GM12878 (cell line): ENCODE results near the gene DCDC2. TPM values are rescaled to one million over a fixed set of nuclear protein-coding genes. Genes with fewer than 3 reads are reported as not detected.
A peak's percentile ranks its signal among the peaks of the same experiment; 100 is the strongest.

Source experiments
- ATAC-seq: fragments of 200-7000 bp; cut with Tn5 transposase; 3 replicates; pipeline ENCODE4 v1.9.1; 2020; ENCODE audit warnings: mild to moderate bottlenecking, moderate library complexity
- Bru-seq: library from RNA; stranded (reverse); fragments of 400-500 nt; gene quantifications from one replicate; lab custom pipeline; 2021; lab: Mats Ljungman, UMichigan
- BruChase-seq, 2 experiments: library from RNA; stranded (reverse); fragments of 400-500 nt; gene quantifications; one replicate each; lab custom pipeline; 2021; lab: Mats Ljungman, UMichigan
- BruUV-seq: library from RNA; stranded (reverse); fragments of 400-500 nt; replicated peaks from 2 replicates; lab custom pipeline; 2021; lab: Mats Ljungman, UMichigan
- CTCF ChIA-PET: fragments of 300-600 bp; sonication (Branson Sonifier 250); formaldehyde crosslinking; extraction: SDS; loops from one replicate; lab custom pipeline; 2021; ENCODE audit warnings: inconsistent platforms; lab: Yijun Ruan, JAX
- POLR2A ChIA-PET: fragments of 350-600 bp; formaldehyde crosslinking; extraction: SDS; loops from one replicate; lab custom pipeline; 2021; ENCODE audit warnings: inconsistent platforms; lab: Charles Lee
- RAD21 ChIA-PET: fragments of 300-600 bp; sonication (Branson Sonifier 250); formaldehyde crosslinking; loops from one replicate; lab custom pipeline; 2023; ENCODE audit warnings: antibody characterized with exemption; ENCODE audit not compliant: unreplicated experiment; lab: Charles Lee
- SMC1A ChIA-PET: fragments of 300-600 bp; sonication (Branson Sonifier 250); formaldehyde crosslinking; loops from one replicate; lab custom pipeline; 2023; ENCODE audit not compliant: unreplicated experiment, uncharacterized antibody; lab: Charles Lee
- DNase-seq: peaks from one replicate; pipeline ENCODE4 v3.0.0-alpha.2; 2011; ENCODE audit warnings: low read depth, low spot score
- FAIRE-seq: peaks from 3 replicates; lab custom pipeline; 2011; peaks lifted over from hg19 to GRCh38; lab: Jason Lieb, UNC
- H2AFZ ChIP-seq: 2 replicates; pipeline ENCODE4 v1.6.0; 2011; ENCODE audit warnings: low read depth, low read length, control low read depth; ENCODE audit not compliant: control insufficient read depth
- H3K27ac ChIP-seq: 2 replicates; pipeline ENCODE4 v1.5.1; 2011; ENCODE audit warnings: control low read depth; ENCODE audit not compliant: control insufficient read depth, insufficient read depth
- H3K27me3 ChIP-seq, 2 experiments: replicated peaks in 1 of 2; 2 replicates each; pipeline versions ENCODE4 v1.6.0 to v1.6.1; 2011; ENCODE audit warnings: low read length in 1 of 2; ENCODE audit not compliant: control insufficient read depth in 2 of 2, insufficient read depth in 2 of 2
- H3K36me3 ChIP-seq, 2 experiments: 2 replicates each; pipeline ENCODE4 v1.5.1; 2011; ENCODE audit warnings: low read length in 1 of 2; ENCODE audit not compliant: control insufficient read depth in 2 of 2, insufficient read depth in 2 of 2
- H3K4me1 ChIP-seq: 2 replicates; pipeline ENCODE4 v1.6.1; 2011; ENCODE audit warnings: mild to moderate bottlenecking, low read length, moderate library complexity, mixed read lengths; ENCODE audit not compliant: control insufficient read depth, insufficient read depth
- H3K4me2 ChIP-seq: 2 replicates; pipeline ENCODE4 v1.6.0; 2011; ENCODE audit warnings: control low read depth; ENCODE audit not compliant: control insufficient read depth, insufficient read depth
- H3K4me3 ChIP-seq: fragments of 200-600 bp; sonication (generic); 2 replicates; pipeline ENCODE4 v1.5.1; 2016
- H3K79me2 ChIP-seq: 2 replicates; pipeline ENCODE4 v1.6.0; 2011; ENCODE audit warnings: low read length; ENCODE audit not compliant: control insufficient read depth, insufficient read depth
- H3K9ac ChIP-seq: 2 replicates; pipeline ENCODE4 v1.8.0; 2011; ENCODE audit warnings: low read length, control low read depth, mixed read lengths; ENCODE audit not compliant: control insufficient read depth, insufficient read depth
- H3K9me3 ChIP-seq: replicated peaks from 3 replicates; pipeline ENCODE4 v1.5.1; 2011; ENCODE audit warnings: mild to moderate bottlenecking, low read length; ENCODE audit not compliant: control insufficient read depth, insufficient read depth
- H4K20me1 ChIP-seq: 2 replicates; pipeline ENCODE4 v1.6.0; 2011; ENCODE audit not compliant: control insufficient read depth, insufficient read depth
- CBX5 ChIP-seq: sonication (generic); IDR thresholded peaks from 2 replicates; pipeline ENCODE4 v1.6.1; 2016; ENCODE audit warnings: low read depth, moderate library complexity, mild to moderate bottlenecking, inconsistent platforms
- CHD2 ChIP-seq: IDR thresholded peaks from 2 replicates; pipeline ENCODE4 v1.6.1; 2011; ENCODE audit warnings: low read depth, low read length, improper control_type of control experiment, borderline replicate concordance
- FOXK2 ChIP-seq: fragments of 450-650 bp; IDR thresholded peaks from 2 replicates; pipeline ENCODE4 v1.6.1; 2017; ENCODE audit warnings: mild to moderate bottlenecking, moderate library complexity
- GATAD2B ChIP-seq: fragments of 450-650 bp; conservative IDR thresholded peaks from 2 replicates; pipeline ENCODE4 v1.6.1; 2017; ENCODE audit warnings: low read depth, mild to moderate bottlenecking, moderate library complexity
- NR2F1 ChIP-seq: fragments of 450-650 bp; conservative IDR thresholded peaks from 2 replicates; pipeline ENCODE4 v1.6.1; 2017; ENCODE audit warnings: mild to moderate bottlenecking
- SMARCA5 ChIP-seq: fragments of 450-650 bp; IDR thresholded peaks from 2 replicates; pipeline ENCODE4 v1.6.1; 2017; ENCODE audit warnings: mild to moderate bottlenecking
- SUPT20H ChIP-seq: IDR thresholded peaks from 2 replicates; pipeline ENCODE4 v1.6.1; 2011; ENCODE audit warnings: low read depth, mild to moderate bottlenecking, low read length, moderate library complexity, borderline replicate concordance; ENCODE audit not compliant: control insufficient read depth
- ZNF622 ChIP-seq: fragments of 450-650 bp; IDR thresholded peaks from 2 replicates; pipeline ENCODE4 v1.6.1; 2017; ENCODE audit warnings: mild to moderate bottlenecking, inconsistent platforms
- WGBS: methylation state at CpG from one replicate; pipeline ENCODE4 v1.1.6; 2016; ENCODE audit warnings: low lambda C conversion rate; ENCODE audit not compliant: insufficient replicate concordance, insufficient coverage; ENCODE audit errors: missing lambda C conversion rate; 5-methylcytosine and 5-hydroxymethylcytosine counted together
- in situ Hi-C: fragments of 300-500 bp; cut with MboI; formaldehyde crosslinking; loops from 9 replicates; pipeline ENCODE4 v1.14.3; 2018; ENCODE audit warnings: mixed read lengths
- intact Hi-C: fragments of 100-400 bp; cut with micrococcal nuclease; formaldehyde crosslinking; loops from one replicate; pipeline ENCODE4 v1.14.2; 2022; ENCODE audit not compliant: unreplicated experiment
- long read RNA-seq, 2 experiments: library from polyadenylated mRNA; unstranded; transcript quantifications; one replicate each; pipeline ENCODE4 v2.0.0, GENCODE V29; 2019 to 2020
- polyA minus RNA-seq, 3 experiments: library from RNA; depleted of rRNA, polyadenylated mRNA; stranded (reverse); fragments of >200 nt; gene quantifications; 2 replicates each; pipeline ENCODE4 v1.2.3, GENCODE V29; 2011
- polyA plus RNA-seq, 11 experiments: library from polyadenylated mRNA; depleted of rRNA in 4 of 11; unstranded in 6 of 11; stranded (reverse) in 5 of 11; fragments of >200 nt; fragmentation: Nextera tagmentation in 4 of 11; fragmentation: Illumina TruSeq in 1 of 11; extraction: Ambion mirVana in 4 of 11; extraction: Trizol in 1 of 11; gene quantifications; 1 replicate in 1 of 11; 2 replicates in 10 of 11; pipeline versions ENCODE4 v1.2.1 to v1.2.3, GENCODE V29; 2011 to 2016; ENCODE audit warnings: inconsistent platforms in 2 of 11, missing spikeins in 2 of 11, low read depth in 1 of 11
- total RNA-seq, 4 experiments: library from RNA; depleted of rRNA in 3 of 4; stranded (reverse); fragments of >200 nt in 3 of 4; fragmentation: Illumina TruSeq in 1 of 4; extraction: Trizol in 1 of 4; gene quantifications; 2 replicates each; pipeline versions ENCODE4 v1.2.1 to v1.2.3, GENCODE V29; 2013 to 2021
- TF ChIP-seq, protein P1 (sequence below): IDR thresholded peaks from 2 replicates; pipeline ENCODE4 v1.6.1; 2012; ENCODE audit warnings: mild to moderate bottlenecking, low read depth, low read length

The DCDC2 gene
- not detected in 2 replicates for total RNA-seq (2013; cell fraction: nucleolus; rRNA removed)
- total RNA-seq (2014; rRNA removed) (under 0.01 TPM in 1 of 2 replicates, not detected in the other), total RNA-seq (2014; rRNA removed; fragmentation: Illumina TruSeq; extraction: Trizol) (not detected in 2 replicates), total RNA-seq (2021) (not detected in 2 replicates), polyA plus RNA-seq (2011; rRNA removed) (not detected in 2 replicates), polyA plus RNA-seq (2014; fragmentation: Illumina TruSeq; extraction: Trizol) (0.03 and 0.11 TPM in 2 replicates), polyA plus RNA-seq (2014; fragmentation: Nextera tagmentation; extraction: Ambion mirVana) (not detected), polyA plus RNA-seq (2014; rRNA removed) (not detected in 2 replicates), polyA plus RNA-seq (2016; fragmentation: Nextera tagmentation; extraction: Ambion mirVana) (not detected), polyA minus RNA-seq (2011; rRNA and poly(A)+ RNA removed) (not detected in 2 replicates), Bru-seq, nascent RNA (percentile 16 among the genes with signal in this experiment), BruChase-seq, experiment 1, labeled RNA remaining after a 6-hour chase (percentile 16 among the genes with signal in this experiment), BruChase-seq, experiment 2, labeled RNA remaining after a 2-hour chase (percentile 15 among the genes with signal in this experiment)
- polyA plus RNA-seq (2011; ENCODE audit: low read depth) = not detected
- polyA plus RNA-seq (2011; cell fraction: cytosol; rRNA removed) = not detected in 2 replicates
- polyA plus RNA-seq (2011; cell fraction: nucleus; rRNA removed) = not detected in 2 replicates
- polyA plus RNA-seq (2012) = 0.03 TPM in 2 replicates
- polyA minus RNA-seq (2011; cell fraction: cytosol; rRNA and poly(A)+ RNA removed) = not detected in 2 replicates
- polyA minus RNA-seq (2011; cell fraction: nucleus; rRNA and poly(A)+ RNA removed) = not detected in 2 replicates
- long read RNA-seq, experiment 1 = 0 reads
- long read RNA-seq, experiment 2 = 0 reads

GRCh38 chr6:24357336-24358218, at the start of gene DCDC2:
DCDC2 (minus strand) TSS chr6:24358059; CDS start chr6:24357750, 309 bp downstream.
- no peaks in the 10 kb centered on the region for H3K9me3 ChIP-seq
- no peak within 1 kb of the TSS for H2AFZ ChIP-seq
- H3K79me2 ChIP-seq = no peaks in the 10 kb centered on the region
- no peak within 1 kb of the TSS for H3K27ac ChIP-seq
- TF ChIP-seq CBX5 = no peak
- no peak for TF ChIP-seq GATAD2B
- TF ChIP-seq, protein P1, sequence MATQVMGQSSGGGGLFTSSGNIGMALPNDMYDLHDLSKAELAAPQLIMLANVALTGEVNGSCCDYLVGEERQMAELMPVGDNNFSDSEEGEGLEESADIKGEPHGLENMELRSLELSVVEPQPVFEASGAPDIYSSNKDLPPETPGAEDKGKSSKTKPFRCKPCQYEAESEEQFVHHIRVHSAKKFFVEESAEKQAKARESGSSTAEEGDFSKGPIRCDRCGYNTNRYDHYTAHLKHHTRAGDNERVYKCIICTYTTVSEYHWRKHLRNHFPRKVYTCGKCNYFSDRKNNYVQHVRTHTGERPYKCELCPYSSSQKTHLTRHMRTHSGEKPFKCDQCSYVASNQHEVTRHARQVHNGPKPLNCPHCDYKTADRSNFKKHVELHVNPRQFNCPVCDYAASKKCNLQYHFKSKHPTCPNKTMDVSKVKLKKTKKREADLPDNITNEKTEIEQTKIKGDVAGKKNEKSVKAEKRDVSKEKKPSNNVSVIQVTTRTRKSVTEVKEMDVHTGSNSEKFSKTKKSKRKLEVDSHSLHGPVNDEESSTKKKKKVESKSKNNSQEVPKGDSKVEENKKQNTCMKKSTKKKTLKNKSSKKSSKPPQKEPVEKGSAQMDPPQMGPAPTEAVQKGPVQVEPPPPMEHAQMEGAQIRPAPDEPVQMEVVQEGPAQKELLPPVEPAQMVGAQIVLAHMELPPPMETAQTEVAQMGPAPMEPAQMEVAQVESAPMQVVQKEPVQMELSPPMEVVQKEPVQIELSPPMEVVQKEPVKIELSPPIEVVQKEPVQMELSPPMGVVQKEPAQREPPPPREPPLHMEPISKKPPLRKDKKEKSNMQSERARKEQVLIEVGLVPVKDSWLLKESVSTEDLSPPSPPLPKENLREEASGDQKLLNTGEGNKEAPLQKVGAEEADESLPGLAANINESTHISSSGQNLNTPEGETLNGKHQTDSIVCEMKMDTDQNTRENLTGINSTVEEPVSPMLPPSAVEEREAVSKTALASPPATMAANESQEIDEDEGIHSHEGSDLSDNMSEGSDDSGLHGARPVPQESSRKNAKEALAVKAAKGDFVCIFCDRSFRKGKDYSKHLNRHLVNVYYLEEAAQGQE = no peak
- TF ChIP-seq NR2F1 = no peak
- TF ChIP-seq ZNF622 = no peak
- TF ChIP-seq SMARCA5 = no peak
- TF ChIP-seq FOXK2 = no peak
- no peak for TF ChIP-seq SUPT20H
- no peak for TF ChIP-seq CHD2
- RAD21 ChIA-PET = no interaction called here
- H3K9ac ChIP-seq = no peak within 1 kb of the TSS
- in situ Hi-C loops = no loop called here
- H3K4me3 ChIP-seq = no peak within 1 kb of the TSS
- BruUV-seq = no TSS peak
- no peaks in the 10 kb centered on the region for H3K36me3 ChIP-seq
- no peaks in the 10 kb centered on the region; the same call in 1 of the 2 replicates for H3K4me1 ChIP-seq
- CTCF ChIA-PET = no interaction called here
- POLR2A ChIA-PET = no interaction called here
- SMC1A ChIA-PET = no interaction called here
- ATAC-seq (no peak), DNase-seq (no peak), FAIRE-seq (no peak)
- 69% methylated on average over 61 of the region's 61 CpGs for WGBS
- H4K20me1 ChIP-seq = no peaks in the 10 kb centered on the region
- intact Hi-C loops = loop anchor here (5.0 kb wide), 1 partner anchor 290 kb away; no protein-coding TSS in a partner anchor
- H3K27me3 ChIP-seq = peaks cover 0 to 2% of the 10 kb centered on the region in 2 experiments; a peak in 1 of 4 replicates
- H3K4me2 ChIP-seq = peak within 1 kb of the TSS; percentile 42; the same call in 1 of the 2 replicates
